Hematopoietic multipotent progenitor cell treated with erythropoietin and hydrocortisone succinate and interleukin-3 and kit ligand, for 6 days (in vitro differentiated cells): ENCODE results near the gene DBNDD1.

Experiments
- DNase-seq: peaks from one replicate; pipeline ENCODE4 v3.0.0-alpha.2; 2015

DBNDD1 gene

DNA sequence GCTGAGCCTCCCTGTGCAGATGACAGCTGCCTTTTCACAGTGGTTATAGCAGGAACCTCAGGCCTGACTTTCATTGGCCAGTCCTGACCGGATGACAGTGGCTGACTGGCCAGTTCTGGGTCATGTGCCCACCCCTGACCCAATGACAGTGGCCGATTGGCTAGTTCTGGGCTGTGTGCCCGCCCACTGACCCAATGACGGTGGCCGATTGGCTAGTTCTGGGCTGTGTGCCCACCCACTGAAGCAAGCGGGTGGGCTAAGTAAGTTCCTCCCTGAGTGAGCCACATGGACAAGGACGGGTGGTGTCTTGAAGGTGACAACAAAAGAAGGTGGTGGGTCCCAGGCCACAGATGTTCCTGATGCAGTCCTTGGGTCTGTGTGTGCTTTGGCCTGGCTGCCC is 61.2 kb downstream of the DBNDD1 start:
- DNase-seq = peak; percentile 50

DNA sequence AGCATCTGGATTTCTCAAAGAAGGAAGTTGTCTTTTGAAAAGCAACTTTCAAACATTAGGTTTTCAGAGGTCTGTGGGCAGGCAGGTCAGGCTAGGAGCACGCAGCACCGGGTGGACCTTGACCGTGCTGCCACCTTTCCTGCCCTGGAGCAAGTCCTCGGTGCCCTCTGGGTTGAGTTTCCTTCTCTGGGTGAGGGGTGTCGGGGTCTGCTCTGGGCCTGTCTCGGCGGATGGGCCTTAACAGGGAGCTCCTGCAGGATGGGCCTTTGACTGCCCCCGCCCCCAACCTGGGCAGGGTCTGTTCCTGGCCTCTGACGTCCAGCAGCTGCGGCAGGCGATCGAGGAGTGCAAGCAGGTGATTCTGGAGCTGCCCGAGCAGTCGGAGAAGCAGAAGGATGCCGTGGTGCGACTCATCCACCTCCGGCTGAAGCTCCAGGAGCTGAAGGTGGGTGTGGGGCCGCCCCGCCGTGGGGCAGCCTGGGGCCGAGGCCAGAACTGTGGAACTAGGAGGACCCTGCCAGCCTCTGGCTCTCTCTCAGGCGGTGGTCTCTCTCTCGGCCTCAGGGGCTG is 62.0 kb downstream of the DBNDD1 start:
- DNase-seq = no peak

DNA sequence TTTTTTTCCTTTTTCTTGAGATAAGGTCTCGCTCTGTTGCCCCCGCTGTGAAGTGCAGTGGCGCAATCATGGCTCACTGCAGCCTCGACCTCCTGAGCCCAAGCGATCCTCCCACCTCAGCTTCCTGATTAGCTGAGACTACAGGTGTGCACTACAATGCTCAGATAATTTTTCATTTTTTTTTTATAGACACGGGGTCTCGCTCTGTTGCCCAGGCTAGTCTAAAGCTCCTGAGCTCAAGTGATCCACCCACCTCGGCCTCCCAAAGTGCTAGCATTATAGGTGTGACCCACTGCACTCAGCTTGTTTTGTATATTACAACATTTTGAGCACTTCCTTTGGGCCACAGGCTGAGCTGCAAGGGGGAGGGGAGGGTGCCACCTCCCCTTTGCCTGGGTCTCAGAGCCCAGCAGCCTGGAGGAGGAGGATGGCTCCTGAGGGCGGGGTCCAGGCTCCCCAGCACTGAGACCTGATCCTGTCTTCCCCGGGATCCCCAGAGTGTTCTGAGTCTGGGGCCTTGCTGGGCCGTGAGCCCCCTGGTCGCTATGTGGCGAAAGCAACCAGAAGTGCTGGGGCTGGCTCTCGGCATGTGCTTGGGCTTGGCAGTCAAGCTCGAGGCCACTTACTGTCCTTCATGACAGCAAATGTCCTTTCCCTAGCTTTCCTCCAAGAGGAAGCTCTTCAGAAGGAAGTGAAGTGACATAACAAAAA is 62.6 kb downstream of the DBNDD1 start:
- no peak for DNase-seq

DNA sequence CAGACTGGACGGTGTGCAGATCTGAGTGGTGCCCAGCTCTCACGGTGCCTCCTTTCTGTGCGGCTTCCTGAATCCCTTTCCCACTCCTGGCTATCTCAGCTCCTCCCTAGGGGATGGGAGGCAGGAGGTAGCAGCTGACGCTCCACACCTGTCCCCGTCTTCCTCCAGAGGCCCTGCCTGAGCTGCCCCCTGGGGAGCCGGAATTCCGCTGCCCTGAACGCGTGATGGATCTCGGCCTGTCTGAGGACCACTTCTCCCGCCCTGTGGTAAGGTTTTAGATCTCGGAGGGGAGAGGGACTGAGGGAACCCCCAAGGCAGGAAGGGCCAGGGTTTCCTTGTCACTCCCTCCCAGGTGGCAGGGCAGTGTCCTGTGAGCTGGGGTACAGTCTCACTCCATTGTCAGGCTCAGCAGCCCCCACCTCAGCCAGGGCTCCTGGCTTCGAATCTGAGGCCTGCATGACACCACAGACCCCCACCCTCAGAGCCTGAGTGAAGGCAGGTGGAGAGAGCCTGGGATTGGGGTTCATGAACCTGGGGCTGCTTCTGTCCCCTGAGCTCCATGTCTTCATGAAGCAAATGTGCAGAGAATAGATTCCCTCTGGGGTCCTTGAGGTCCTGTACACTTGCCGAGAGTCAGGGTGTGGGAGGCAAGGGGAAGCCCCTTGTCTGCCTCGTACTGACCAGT is 64.1 kb downstream of the DBNDD1 start:
- DNase-seq = no peak
